ENCODE measurements around the gene TMEM184B.

GRCh38 chr22:38314933-38315822, 42.4 kb upstream of the TMEM184B start:
- TF ChIP-seq CTCF (IDR thresholded peaks at IDR 0.05) (no peak), POLR2AphosphoS5 (IDR thresholded peaks at IDR 0.05) (no peak)

All from prostate gland (tissue), 2 donors.